Measurements from ENCODE around the gene COL5A1. TPM values are rescaled to one million over a fixed set of nuclear protein-coding genes. Genes with fewer than 3 reads are reported as not detected.
"Not testable (repeated sequence)": the region's sequence is repeated elsewhere in the genome, so short reads cannot be mapped to it uniquely, and the experiment has no call there.

COL5A1 gene
- total RNA-seq, 2 experiments from 2014 or later, result 0.05 to 0.08 TPM

- DNase-seq (no peak), ATAC-seq (no peak)
- CTCF ChIA-PET, result interaction anchor here (1.0 kb wide), 1 partner anchor 28 kb away, joined by 3 read pairs; no protein-coding TSS in a partner anchor
- H3K4me3 Mint-ChIP-seq, result no peak overlapping the region
- H3K4me1 Mint-ChIP-seq (ENCODE audit: low read depth), result no peaks in the 10 kb centered on the region
- H3K36me3 Mint-ChIP-seq (ENCODE audit: low read depth), result no peaks in the 10 kb centered on the region
- POLR2A ChIA-PET, result no interaction called here
- H3K27ac Mint-ChIP-seq, result no peak overlapping the region
- H3K27me3 Mint-ChIP-seq (ENCODE audit: low read depth), result no peaks in the 10 kb centered on the region
- peaks cover 5% of the 10 kb centered on the region for H3K9me3 Mint-ChIP-seq (ENCODE audit: insufficient read depth)
Measured at GRCh38 chr9:134661299-134661698, 19.7 kb downstream of the COL5A1 start.

DNA sequence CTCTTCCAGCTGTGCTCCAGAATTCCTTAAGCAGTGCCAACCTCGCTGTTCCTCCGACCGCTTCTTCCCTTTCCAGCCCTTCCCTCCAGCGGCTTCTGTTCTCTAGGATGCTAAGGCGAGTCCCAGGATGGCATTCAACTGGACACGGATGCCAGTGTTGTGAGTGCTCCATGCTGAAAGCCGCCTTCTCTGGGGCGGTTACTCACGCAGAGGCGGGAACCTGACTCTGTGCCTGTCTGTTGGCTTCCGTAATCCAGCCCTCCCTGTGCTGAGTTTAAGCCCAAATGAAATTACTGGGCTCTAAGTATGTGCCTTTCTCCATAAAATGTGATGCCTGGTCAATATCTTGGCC is 20.2 kb downstream of the COL5A1 start:
- CTCF ChIA-PET, result interaction anchor here (1.0 kb wide), 1 partner anchor 28 kb away, joined by 3 read pairs; no protein-coding TSS in a partner anchor
- POLR2A ChIA-PET, result no interaction called here
- Mint-ChIP-seq H3K27me3 (ENCODE audit: low read depth) (no peaks in the 10 kb centered on the region), H3K4me1 (ENCODE audit: low read depth) (no peaks in the 10 kb centered on the region), H3K4me3 (no peak overlapping the region), H3K36me3 (ENCODE audit: low read depth) (no peaks in the 10 kb centered on the region), H3K9me3 (ENCODE audit: insufficient read depth) (peaks cover 5% of the 10 kb centered on the region), H3K27ac (no peak overlapping the region)
- DNase-seq, result no peak
- ATAC-seq, result no peak

DNA sequence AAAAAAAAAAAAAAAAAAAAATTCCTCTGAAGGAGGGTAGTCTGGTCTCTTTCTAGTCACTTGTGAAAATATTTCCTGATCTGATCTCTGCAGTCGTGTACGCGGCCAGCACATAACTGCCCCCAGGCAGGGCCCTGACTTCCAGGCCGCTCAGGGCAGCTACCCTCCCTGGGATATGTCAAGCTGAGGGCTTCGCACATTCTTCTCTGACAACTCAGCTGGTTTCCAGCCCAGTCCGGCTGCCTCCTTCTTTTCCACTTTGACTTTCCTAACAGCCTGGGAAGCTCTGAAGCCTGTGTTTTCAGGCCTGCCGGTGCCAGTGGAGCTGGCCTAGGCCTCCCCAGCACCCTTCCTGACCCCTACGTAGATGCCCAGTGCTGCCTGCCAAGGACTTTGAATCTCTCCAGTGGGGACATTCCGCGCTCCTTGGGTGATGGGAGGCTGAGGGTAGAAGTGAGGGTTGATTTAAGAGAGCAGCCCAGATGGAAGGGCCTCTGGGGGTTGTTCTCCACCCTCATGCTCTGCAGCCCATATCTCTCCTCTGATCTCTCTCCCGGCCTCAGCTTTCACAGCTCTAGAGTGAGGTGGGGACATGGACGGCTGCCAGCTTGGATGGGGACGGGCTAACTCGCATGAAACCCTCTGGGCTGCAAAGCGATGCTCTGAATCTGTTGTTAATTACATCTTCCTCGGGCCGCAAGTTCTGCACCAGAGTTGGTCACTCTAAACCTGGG is 20.7 kb downstream of the COL5A1 start:
- CTCF ChIA-PET, result no interaction called here
- Mint-ChIP-seq H3K36me3 (ENCODE audit: low read depth) (no peaks in the 10 kb centered on the region), H3K9me3 (ENCODE audit: insufficient read depth) (peaks cover 5% of the 10 kb centered on the region), H3K27me3 (ENCODE audit: low read depth) (no peaks in the 10 kb centered on the region), H3K27ac (no peak overlapping the region), H3K4me3 (no peak overlapping the region), H3K4me1 (ENCODE audit: low read depth) (no peaks in the 10 kb centered on the region)
- POLR2A ChIA-PET, result no interaction called here
- ATAC-seq, result no peak
- DNase-seq, result no peak

DNA sequence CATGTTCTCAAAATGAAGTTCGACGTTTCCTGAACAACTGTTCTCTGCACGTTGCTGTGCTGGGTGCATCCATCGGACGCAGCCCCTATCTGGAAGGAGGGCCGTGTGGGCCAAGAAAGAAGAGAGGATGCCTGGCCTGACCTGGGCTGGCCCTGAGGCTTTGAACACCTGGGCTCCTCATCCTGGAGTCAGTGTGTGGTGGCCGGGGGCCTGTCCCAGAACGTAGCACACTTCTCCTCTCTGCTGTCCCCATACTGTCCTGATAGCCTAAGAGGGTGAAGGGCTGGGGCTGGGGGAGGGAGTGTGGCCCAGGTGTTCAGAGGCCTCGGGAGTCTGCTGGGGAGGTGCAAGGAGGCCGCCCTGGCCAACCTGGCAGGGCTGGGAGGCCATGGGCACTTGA is 21.5 kb downstream of the COL5A1 start:
- H3K4me3 Mint-ChIP-seq, result no peak overlapping the region
- no peaks in the 10 kb centered on the region for H3K27me3 Mint-ChIP-seq (ENCODE audit: low read depth)
- no peak for DNase-seq
- no peak for ATAC-seq
- no peak overlapping the region for H3K27ac Mint-ChIP-seq
- CTCF ChIA-PET, result no interaction called here
- POLR2A ChIA-PET, result no interaction called here
- H3K36me3 Mint-ChIP-seq (ENCODE audit: low read depth), result no peaks in the 10 kb centered on the region
- no peaks in the 10 kb centered on the region for H3K4me1 Mint-ChIP-seq (ENCODE audit: low read depth)
- peaks cover 5% of the 10 kb centered on the region for H3K9me3 Mint-ChIP-seq (ENCODE audit: insufficient read depth)

DNA sequence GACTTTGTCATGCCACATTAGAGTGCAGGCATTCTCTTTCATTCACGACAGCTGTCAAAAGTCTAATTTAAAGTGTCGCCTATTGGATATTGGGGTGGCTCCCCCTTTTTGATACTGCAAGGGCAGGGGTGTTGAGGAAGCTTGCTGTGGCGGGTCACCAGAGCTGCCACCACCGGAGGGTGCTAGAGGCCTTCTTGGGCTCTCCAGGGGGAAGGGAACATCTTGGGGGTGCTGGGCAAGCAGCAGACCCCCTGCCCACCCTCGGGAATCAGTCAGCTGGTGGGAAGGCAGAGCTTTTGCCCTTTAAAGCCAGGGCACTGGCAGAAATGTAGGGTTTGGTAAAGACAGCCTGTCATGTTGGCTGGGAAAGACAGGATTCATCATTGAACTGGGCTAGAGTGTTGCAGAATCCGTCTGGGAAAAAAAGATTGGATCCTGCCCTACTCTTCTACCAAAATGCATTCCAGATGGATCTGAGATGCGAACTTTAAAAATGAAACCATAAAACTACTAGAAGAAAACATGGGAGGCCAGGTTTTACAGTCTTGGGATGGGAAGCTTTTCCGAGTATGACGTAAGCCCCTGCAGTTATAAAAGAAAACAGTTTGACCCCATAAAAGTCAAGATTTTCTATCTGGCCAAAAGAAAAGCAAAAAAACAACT is 22.3 kb downstream of the COL5A1 start:
- Mint-ChIP-seq H3K4me3 (no peak overlapping the region), H3K9me3 (ENCODE audit: insufficient read depth) (peaks cover 5% of the 10 kb centered on the region), H3K4me1 (ENCODE audit: low read depth) (no peaks in the 10 kb centered on the region), H3K27me3 (ENCODE audit: low read depth) (no peaks in the 10 kb centered on the region), H3K36me3 (ENCODE audit: low read depth) (no peaks in the 10 kb centered on the region), H3K27ac (no peak overlapping the region)
- ChIA-PET POLR2A (no interaction called here), CTCF (no interaction called here)
- ATAC-seq, result no peak
- DNase-seq, result no peak

DNA sequence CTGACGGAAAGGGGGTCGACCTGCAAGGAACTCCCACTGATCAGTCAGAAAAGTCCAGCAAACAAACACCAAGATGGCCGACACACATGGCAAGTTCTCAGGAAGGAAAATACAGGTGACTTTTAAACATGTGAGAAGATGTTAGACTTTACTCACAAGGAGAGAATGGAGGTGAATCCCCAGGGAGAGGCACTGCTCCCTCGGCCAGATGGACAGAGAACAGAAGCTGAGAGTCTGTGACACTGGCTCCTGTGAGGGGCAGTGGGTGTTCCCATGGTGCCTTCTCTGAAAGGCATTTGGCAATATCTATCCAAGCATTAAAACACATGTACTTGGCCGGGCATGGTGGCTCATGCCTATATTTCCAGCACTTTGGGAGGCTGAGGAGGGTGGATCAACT is 22.8 kb downstream of the COL5A1 start:
- POLR2A ChIA-PET, result no interaction called here
- DNase-seq (no peak), ATAC-seq (no peak)
- Mint-ChIP-seq H3K9me3 (ENCODE audit: insufficient read depth) (peaks cover 5% of the 10 kb centered on the region), H3K4me1 (ENCODE audit: low read depth) (no peaks in the 10 kb centered on the region), H3K27me3 (ENCODE audit: low read depth) (no peaks in the 10 kb centered on the region), H3K36me3 (ENCODE audit: low read depth) (no peaks in the 10 kb centered on the region), H3K27ac (no peak overlapping the region), H3K4me3 (no peak overlapping the region)
- CTCF ChIA-PET, result no interaction called here

- DNase-seq (no peak), ATAC-seq (no peak)
- CTCF ChIA-PET, result no interaction called here
- POLR2A ChIA-PET, result no interaction called here
- Mint-ChIP-seq H3K9me3 (ENCODE audit: insufficient read depth) (no peaks in the 10 kb centered on the region), H3K4me1 (ENCODE audit: low read depth) (no peaks in the 10 kb centered on the region), H3K4me3 (no peak overlapping the region), H3K27ac (no peak overlapping the region), H3K27me3 (ENCODE audit: low read depth) (no peaks in the 10 kb centered on the region), H3K36me3 (ENCODE audit: low read depth) (no peaks in the 10 kb centered on the region)
Measured at GRCh38 chr9:134666208-134666607, 24.6 kb downstream of the COL5A1 start.

- Mint-ChIP-seq H3K27me3 (ENCODE audit: low read depth) (no peaks in the 10 kb centered on the region), H3K36me3 (ENCODE audit: low read depth) (no peaks in the 10 kb centered on the region), H3K27ac (no peak overlapping the region), H3K9me3 (ENCODE audit: insufficient read depth) (no peaks in the 10 kb centered on the region), H3K4me3 (no peak overlapping the region), H3K4me1 (ENCODE audit: low read depth) (no peaks in the 10 kb centered on the region)
- no peak for ATAC-seq
- CTCF ChIA-PET, result no interaction called here
- POLR2A ChIA-PET, result no interaction called here
- DNase-seq, result no peak
Measured at GRCh38 chr9:134666831-134667230, 25.2 kb downstream of the COL5A1 start.

- H3K9me3 Mint-ChIP-seq (ENCODE audit: insufficient read depth); H3K27me3 Mint-ChIP-seq (ENCODE audit: low read depth); POLR2A ChIA-PET; H3K36me3 Mint-ChIP-seq (ENCODE audit: low read depth); H3K27ac Mint-ChIP-seq; H3K4me1 Mint-ChIP-seq (ENCODE audit: low read depth); CTCF ChIA-PET; DNase-seq; ATAC-seq; H3K4me3 Mint-ChIP-seq: not testable (repeated sequence)
Measured at GRCh38 chr9:134668977-134669376, 27.4 kb downstream of the COL5A1 start.

DNA sequence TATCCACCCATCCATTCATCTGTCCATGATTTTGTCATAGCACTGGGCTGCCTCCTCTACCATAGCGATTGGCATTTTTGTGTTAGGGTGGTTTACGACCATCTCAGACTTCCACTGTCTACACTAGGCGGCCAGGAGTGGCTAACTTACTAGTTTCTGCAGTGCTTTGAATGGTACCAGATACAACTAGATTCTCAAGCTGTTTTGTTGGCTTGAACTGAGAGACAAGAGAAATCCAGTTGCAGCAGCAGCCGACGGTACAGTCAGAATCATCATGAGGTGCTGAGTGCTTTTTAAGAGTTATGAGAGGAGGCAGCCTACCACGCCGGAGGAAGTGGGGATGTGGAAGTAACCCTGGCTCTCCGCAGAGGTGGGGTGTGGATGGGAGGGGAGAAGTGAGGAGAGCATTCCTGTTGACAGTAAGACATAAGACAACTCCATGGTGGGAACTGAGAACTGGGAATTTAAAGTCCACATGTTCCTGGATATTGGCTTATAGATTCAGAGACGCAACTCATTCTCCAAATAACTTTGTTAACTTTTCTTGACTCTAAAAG is 27.9 kb downstream of the COL5A1 start:
- Mint-ChIP-seq H3K36me3 (ENCODE audit: low read depth) (no peaks in the 10 kb centered on the region), H3K27ac (no peak overlapping the region), H3K4me1 (ENCODE audit: low read depth) (no peaks in the 10 kb centered on the region), H3K4me3 (no peak overlapping the region), H3K27me3 (ENCODE audit: low read depth) (no peaks in the 10 kb centered on the region), H3K9me3 (ENCODE audit: insufficient read depth) (no peaks in the 10 kb centered on the region)
- ATAC-seq, result no peak
- no peak for DNase-seq
- CTCF ChIA-PET, result no interaction called here
- POLR2A ChIA-PET, result no interaction called here

- POLR2A ChIA-PET, result no interaction called here
- Mint-ChIP-seq H3K36me3 (ENCODE audit: low read depth) (no peaks in the 10 kb centered on the region), H3K27me3 (ENCODE audit: low read depth) (no peaks in the 10 kb centered on the region), H3K9me3 (ENCODE audit: insufficient read depth) (no peaks in the 10 kb centered on the region), H3K27ac (no peak overlapping the region), H3K4me1 (ENCODE audit: low read depth) (no peaks in the 10 kb centered on the region), H3K4me3 (no peak overlapping the region)
- CTCF ChIA-PET, result no interaction called here
- no peak for DNase-seq
- ATAC-seq, result no peak
Measured at GRCh38 chr9:134670042-134670525, 28.5 kb downstream of the COL5A1 start.

DNA sequence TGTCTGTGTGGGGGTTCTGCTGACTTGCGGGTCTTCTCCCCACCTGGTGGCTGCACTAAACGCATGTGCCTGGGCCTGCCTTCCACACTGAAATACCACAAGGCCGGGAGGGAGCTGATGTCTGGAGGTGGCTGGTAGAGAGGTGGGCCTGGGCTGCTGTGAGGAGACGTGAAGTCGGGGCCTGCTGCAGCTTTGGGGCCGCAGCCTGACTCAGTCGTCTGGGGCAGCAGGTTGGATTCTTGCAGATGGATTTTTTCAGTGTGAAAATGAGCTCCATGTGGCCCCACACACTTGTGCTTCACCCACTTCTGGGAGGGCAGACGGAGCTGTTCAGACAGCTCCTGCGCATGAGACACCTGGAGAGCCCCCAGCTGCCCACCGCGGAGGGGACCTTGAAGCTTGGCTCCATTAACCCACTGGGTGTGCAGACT is 29.3 kb downstream of the COL5A1 start:
- POLR2A ChIA-PET, result no interaction called here
- no peaks in the 10 kb centered on the region for H3K27me3 Mint-ChIP-seq (ENCODE audit: low read depth)
- no peak overlapping the region for H3K4me3 Mint-ChIP-seq
- ATAC-seq (no peak), DNase-seq (no peak)
- no peaks in the 10 kb centered on the region for H3K4me1 Mint-ChIP-seq (ENCODE audit: low read depth)
- CTCF ChIA-PET, result interaction anchor here (1.1 kb wide), 1 partner anchor 19 kb away, joined by 3 read pairs; no protein-coding TSS in a partner anchor
- H3K9me3 Mint-ChIP-seq (ENCODE audit: insufficient read depth), result no peaks in the 10 kb centered on the region
- no peak overlapping the region for H3K27ac Mint-ChIP-seq
- no peaks in the 10 kb centered on the region for H3K36me3 Mint-ChIP-seq (ENCODE audit: low read depth)
